ENCODE results near the gene STAG1.
"Not testable (repeated sequence)": the region's sequence is repeated elsewhere in the genome, so short reads cannot be mapped to it uniquely, and the experiment has no call there.

- not testable (repeated sequence) for TF ChIP-seq CTCF (IDR thresholded peaks at IDR 0.05; ENCODE audit: poor library complexity); EZH2 (IDR thresholded peaks at IDR 0.05; ENCODE audit: borderline replicate concordance)
These were observed 29.8 kb downstream of the STAG1 start for GRCh38 chr3:136722399-136722798.

Data from hepatocyte (in vitro differentiated cells).